B cell (primary cell): ENCODE results near the gene PKNOX2. TPM values are rescaled to one million over a fixed set of nuclear protein-coding genes. Genes with fewer than 3 reads are reported as not detected.

Experiments
- ATAC-seq: fragments of 200-7000 bp; cut with Tn5 transposase; one replicate; pipeline ENCODE4 v1.10.0; 2021; ENCODE audit warnings: low read depth, mild to moderate bottlenecking, moderate number of reproducible peaks, moderate library complexity
- CTCF ChIA-PET: fragments of 350-600 bp; sonication (Branson Sonifier 250); formaldehyde crosslinking; loops from one replicate; lab custom pipeline; 2021; ENCODE audit warnings: antibody characterized with exemption, inconsistent platforms; lab: Charles Lee
- POLR2A ChIA-PET: fragments of 350-600 bp; sonication (Branson Sonifier 250); formaldehyde crosslinking; loops from one replicate; lab custom pipeline; 2021; ENCODE audit warnings: antibody characterized with exemption; lab: Charles Lee
- DNase-seq: peaks from one replicate; pipeline ENCODE4 v3.0.0; 2013
- H2AFZ ChIP-seq: 2 replicates; pipeline ENCODE4 v1.6.1; 2012; ENCODE audit warnings: mild to moderate bottlenecking, low read depth, low read length; ENCODE audit not compliant: insufficient read depth, poor library complexity, severe bottlenecking
- H3K27ac ChIP-seq, 2 donors: 1 replicate in 1 of 2; 2 replicates in 1 of 2; pipeline ENCODE4 v1.5.1; 2012 to 2013; ENCODE audit warnings: low read length in 2 of 2, mild to moderate bottlenecking in 2 of 2, moderate library complexity in 1 of 2
- H3K27me3 ChIP-seq, 4 experiments: fragments of 200-600 bp in 1 of 4; sonication (generic) in 1 of 4; replicated peaks in 1 of 4; 1 replicate in 2 of 4; 2 replicates in 2 of 4; pipeline versions ENCODE4 v1.6.1 to v1.7.0; 2013 to 2016; ENCODE audit warnings: low read length in 3 of 4, mild to moderate bottlenecking in 2 of 4, mixed read lengths in 1 of 4, moderate library complexity in 1 of 4; ENCODE audit not compliant: insufficient read depth in 4 of 4, control insufficient read depth in 3 of 4; ENCODE audit errors: control extremely low read depth in 1 of 4
- H3K36me3 ChIP-seq, 2 experiments: replicated peaks in 1 of 2; 1 replicate in 1 of 2; 2 replicates in 1 of 2; pipeline versions ENCODE4 v1.6.1 to v1.7.1; 2013; ENCODE audit warnings: low read length in 1 of 2; ENCODE audit not compliant: insufficient read depth in 2 of 2, control insufficient read depth in 1 of 2; ENCODE audit errors: control extremely low read depth in 1 of 2, extremely low read depth in 1 of 2
- H3K4me1 ChIP-seq, 2 donors: fragments of 200-600 bp in 1 of 2; sonication (generic) in 1 of 2; 1 replicate in 1 of 2; 2 replicates in 1 of 2; pipeline versions ENCODE4 v1.5.1 to v1.6.1; 2013 to 2017; ENCODE audit warnings: low read length in 2 of 2; ENCODE audit not compliant: control insufficient read depth in 2 of 2, insufficient read depth in 2 of 2
- H3K4me2 ChIP-seq: replicated peaks from 2 replicates; pipeline ENCODE3; 2012; ENCODE audit warnings: mild to moderate bottlenecking, low read depth, low read length; ENCODE audit not compliant: poor library complexity, severe bottlenecking
- H3K4me3 ChIP-seq, 5 experiments: fragments of 200-600 bp in 1 of 5; sonication (generic) in 1 of 5; 1 replicate in 3 of 5; 2 replicates in 2 of 5; pipeline versions ENCODE4 v1.5.1 to v1.7.0; 2011 to 2016; ENCODE audit warnings: low read length in 4 of 5, mild to moderate bottlenecking in 4 of 5, low read depth in 2 of 5, control low read depth in 1 of 5, moderate library complexity in 1 of 5; ENCODE audit not compliant: insufficient read depth in 1 of 5; ENCODE audit errors: control extremely low read depth in 1 of 5, extremely low read depth in 1 of 5
- H3K79me2 ChIP-seq: fragments of 200-600 bp; sonication (generic); one replicate; pipeline ENCODE4 v1.6.0; 2016; ENCODE audit warnings: low read length; ENCODE audit not compliant: control insufficient read depth, insufficient read depth
- H3K9ac ChIP-seq: fragments of 200-600 bp; sonication (generic); 2 replicates; pipeline ENCODE4 v1.6.1; 2017; ENCODE audit warnings: mild to moderate bottlenecking, low read length, moderate library complexity
- H3K9me3 ChIP-seq, 3 donors: one replicate each; pipeline versions ENCODE4 v1.6.1 to v1.7.1; 2013; ENCODE audit warnings: low read length in 2 of 3; ENCODE audit not compliant: control insufficient read depth in 2 of 3, insufficient read depth in 1 of 3; ENCODE audit errors: control extremely low read depth in 1 of 3
- H4K20me1 ChIP-seq: 2 replicates; pipeline ENCODE4 v1.6.0; 2012; ENCODE audit warnings: mild to moderate bottlenecking, low read length; ENCODE audit not compliant: insufficient read depth, control insufficient read depth, poor library complexity, severe bottlenecking
- H3K27ac Mint-ChIP-seq: one replicate; pipeline ENCODE4 v1.8.0; 2021; ENCODE audit warnings: mixed read lengths
- H3K27me3 Mint-ChIP-seq: one replicate; pipeline ENCODE4 v1.8.0; 2021; ENCODE audit warnings: mixed read lengths
- H3K4me1 Mint-ChIP-seq: one replicate; pipeline ENCODE4 v1.8.0; 2021; ENCODE audit warnings: mixed read lengths
- H3K4me3 Mint-ChIP-seq: one replicate; pipeline ENCODE4 v1.8.0; 2021; ENCODE audit warnings: mixed read lengths
- H3K9me3 Mint-ChIP-seq: one replicate; pipeline ENCODE4 v1.8.0; 2022; ENCODE audit warnings: mixed read lengths; ENCODE audit not compliant: insufficient read depth
- EZH2 ChIP-seq: IDR thresholded peaks from 2 replicates; pipeline ENCODE4 v1.6.1; 2012; ENCODE audit warnings: borderline replicate concordance, low read depth, mild to moderate bottlenecking, moderate library complexity, low read length; ENCODE audit not compliant: insufficient read depth, poor library complexity, severe bottlenecking
- WGBS: methylation state at CpG from one replicate; pipeline ENCODE4 v1.1.5; 2013; ENCODE audit warnings: missing lambda C conversion rate; ENCODE audit not compliant: insufficient coverage; 5-methylcytosine and 5-hydroxymethylcytosine counted together
- intact Hi-C: fragments of 100-400 bp; cut with micrococcal nuclease; formaldehyde crosslinking; loops from one replicate; pipeline ENCODE4 v1.10.0; 2022
- polyA plus RNA-seq: library from polyadenylated mRNA; depleted of rRNA; stranded (reverse); fragments of >200 nt; gene quantifications from 2 replicates; pipeline ENCODE4 v1.2.3, GENCODE V29; 2012
- total RNA-seq, 2 donors: library from RNA; stranded (reverse); fragments of 120-200 nt in 1 of 2; gene quantifications; 1 replicate in 1 of 2; 2 replicates in 1 of 2; pipeline versions ENCODE4 v1.2.3 to v1.2.4, GENCODE V29; 2013 to 2022
- TF ChIP-seq, protein P1 (sequence below): fragments of 200-600 bp; IDR thresholded peaks from one replicate; pipeline ENCODE4 v1.8.0; 2022; ENCODE audit warnings: antibody characterized with exemption, mild to moderate bottlenecking

The PKNOX2 gene
- total and polyA plus RNA-seq, 2 donors (not counting 1 experiment from before 2014, with no cell fraction given): not detected

DNA sequence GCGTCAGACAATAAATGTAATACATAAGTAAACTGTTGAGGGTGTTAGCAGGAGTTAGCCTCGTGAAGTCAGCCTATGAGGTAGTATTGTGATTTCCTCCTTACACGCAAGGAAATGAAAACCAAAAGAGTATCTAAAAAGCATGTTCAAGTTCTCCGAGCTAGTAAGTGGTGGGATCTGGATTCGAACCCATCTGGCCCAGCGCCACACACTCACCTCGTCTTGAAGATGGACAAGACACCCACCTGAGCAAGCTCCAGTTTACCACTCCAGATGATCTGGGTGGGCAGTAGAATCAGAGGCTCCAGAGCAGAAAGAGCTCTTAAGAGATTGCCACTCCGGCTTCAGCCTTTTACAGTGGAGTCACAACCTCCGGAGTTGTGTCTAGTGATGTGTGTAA, 140.3 kb downstream of the PKNOX2 start:
- Histone ChIP-seq H3K27me3 (no peaks in the 10 kb centered on the region), H4K20me1 (no peaks in the 10 kb centered on the region), H3K9me3 (peaks cover 0 to under 1% (median 0%) of the 10 kb centered on the region in 3 donors), H3K4me2 (no peak overlapping the region), H3K79me2 (no peaks in the 10 kb centered on the region), H3K36me3 (no peaks in the 10 kb centered on the region), H3K27ac (no peak overlapping the region), H3K4me3 (no peak overlapping the region), H3K9ac (no peak overlapping the region), H2AFZ (no peak overlapping the region), H3K4me1 (no peaks in the 10 kb centered on the region)
- H3K9me3 Mint-ChIP-seq: no peaks in the 10 kb centered on the region
- H3K27ac Mint-ChIP-seq: no peak overlapping the region
- DNase-seq: no peak
- H3K4me1 Mint-ChIP-seq: no peaks in the 10 kb centered on the region
- ChIA-PET POLR2A (no interaction called here), CTCF (no interaction called here)
- H3K27me3 Mint-ChIP-seq: peaks cover 9% of the 10 kb centered on the region
- intact Hi-C loops: no loop called here
- TF ChIP-seq, protein P1, sequence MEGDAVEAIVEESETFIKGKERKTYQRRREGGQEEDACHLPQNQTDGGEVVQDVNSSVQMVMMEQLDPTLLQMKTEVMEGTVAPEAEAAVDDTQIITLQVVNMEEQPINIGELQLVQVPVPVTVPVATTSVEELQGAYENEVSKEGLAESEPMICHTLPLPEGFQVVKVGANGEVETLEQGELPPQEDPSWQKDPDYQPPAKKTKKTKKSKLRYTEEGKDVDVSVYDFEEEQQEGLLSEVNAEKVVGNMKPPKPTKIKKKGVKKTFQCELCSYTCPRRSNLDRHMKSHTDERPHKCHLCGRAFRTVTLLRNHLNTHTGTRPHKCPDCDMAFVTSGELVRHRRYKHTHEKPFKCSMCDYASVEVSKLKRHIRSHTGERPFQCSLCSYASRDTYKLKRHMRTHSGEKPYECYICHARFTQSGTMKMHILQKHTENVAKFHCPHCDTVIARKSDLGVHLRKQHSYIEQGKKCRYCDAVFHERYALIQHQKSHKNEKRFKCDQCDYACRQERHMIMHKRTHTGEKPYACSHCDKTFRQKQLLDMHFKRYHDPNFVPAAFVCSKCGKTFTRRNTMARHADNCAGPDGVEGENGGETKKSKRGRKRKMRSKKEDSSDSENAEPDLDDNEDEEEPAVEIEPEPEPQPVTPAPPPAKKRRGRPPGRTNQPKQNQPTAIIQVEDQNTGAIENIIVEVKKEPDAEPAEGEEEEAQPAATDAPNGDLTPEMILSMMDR: no peak
- TF ChIP-seq EZH2: no peak
- ATAC-seq: no peak
- H3K4me3 Mint-ChIP-seq: no peak overlapping the region
- 96% methylated on average over 5 of the region's 9 CpGs for WGBS

DNA sequence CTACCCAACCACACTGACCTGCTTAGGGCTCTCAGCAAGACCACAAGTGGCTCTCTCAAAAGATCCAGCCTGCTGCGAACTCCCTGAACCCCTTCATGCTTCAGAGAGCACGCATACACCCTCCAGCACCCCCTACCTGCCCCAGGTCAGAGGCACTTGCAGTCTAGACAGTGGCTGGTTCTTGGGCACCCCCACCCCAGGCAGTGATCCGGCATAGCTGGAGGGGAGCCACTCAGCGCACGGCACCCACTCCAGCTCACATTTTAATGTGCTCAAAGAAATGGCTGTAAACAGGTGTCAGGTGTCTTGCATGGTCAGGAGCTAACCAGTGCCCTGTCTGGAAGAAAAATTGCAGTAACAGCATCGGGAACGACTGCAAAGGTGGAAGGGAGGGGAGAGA, 140.8 kb downstream of the PKNOX2 start:
- Histone ChIP-seq H3K4me3 (no peak overlapping the region), H3K4me1 (no peaks in the 10 kb centered on the region), H3K27me3 (no peaks in the 10 kb centered on the region), H3K9ac (no peak overlapping the region), H3K27ac (no peak overlapping the region), H4K20me1 (no peaks in the 10 kb centered on the region), H3K9me3 (no peaks in the 10 kb centered on the region), H3K79me2 (no peaks in the 10 kb centered on the region), H2AFZ (no peak overlapping the region), H3K36me3 (no peaks in the 10 kb centered on the region), H3K4me2 (no peak overlapping the region)
- Mint-ChIP-seq H3K27ac (no peak overlapping the region), H3K4me3 (no peak overlapping the region), H3K4me1 (no peaks in the 10 kb centered on the region), H3K9me3 (no peaks in the 10 kb centered on the region), H3K27me3 (peaks cover 9% of the 10 kb centered on the region)
- no peak for DNase-seq
- no peak for ATAC-seq
- intact Hi-C loops: no loop called here
- TF ChIP-seq EZH2: no peak
- TF ChIP-seq, protein P1: no peak
- CTCF ChIA-PET: no interaction called here
- 97% methylated on average over 7 of the region's 7 CpGs for WGBS
- POLR2A ChIA-PET: no interaction called here
